SK-N-SH (cell line): Measurements from ENCODE around the gene SPECC1L. TPM values are rescaled to one million over a fixed set of nuclear protein-coding genes. Genes with fewer than 3 reads are reported as not detected.
A peak's percentile ranks its signal among the peaks of the same experiment; 100 is the strongest.

ENCODE experiments used
- CTCF ChIA-PET: fragments of 300-600, 350-600 bp; formaldehyde crosslinking; extraction: SDS; loops from one replicate; lab custom pipeline; 2021; lab: Yijun Ruan, JAX
- POLR2A ChIA-PET: fragments of 350-600 bp; sonication (Branson Sonifier 250); formaldehyde crosslinking; extraction: SDS; loops from one replicate; lab custom pipeline; 2020; ENCODE audit warnings: antibody characterized with exemption, inconsistent platforms; lab: Yijun Ruan, JAX
- DNase-seq: peaks from one replicate; pipeline ENCODE4 v3.0.0; 2012
- H2AFZ ChIP-seq: fragments of 200-600 bp; sonication (generic); 2 replicates; pipeline ENCODE4 v1.8.1; 2016; ENCODE audit warnings: antibody characterized with exemption, mild to moderate bottlenecking, low read depth
- H3F3A ChIP-seq: fragments of 200-600 bp; sonication (generic); replicated peaks from 2 replicates; pipeline ENCODE3; 2016; ENCODE audit warnings: antibody characterized with exemption, mild to moderate bottlenecking; ENCODE audit not compliant: insufficient read depth
- H3K27ac ChIP-seq, 2 experiments: fragments of 200-500 bp in 1 of 2; fragments of 200-600 bp in 1 of 2; sonication (Bioruptor generic) in 1 of 2; sonication (generic), shearing (Covaris generic) in 1 of 2; 2 replicates each; pipeline versions ENCODE4 v1.5.1 to v1.6.1; 2014 to 2016; ENCODE audit warnings: low read depth in 2 of 2, inconsistent platforms in 1 of 2, low read length in 1 of 2, mild to moderate bottlenecking in 1 of 2, mixed read lengths in 1 of 2
- H3K27me3 ChIP-seq: fragments of 200-600 bp; sonication (generic), shearing (Covaris generic); 2 replicates; pipeline ENCODE4 v1.6.1; 2016; ENCODE audit warnings: mixed run types; ENCODE audit not compliant: insufficient read depth
- H3K36me3 ChIP-seq, 2 experiments: fragments of 200-500 bp in 1 of 2; fragments of 200-600 bp in 1 of 2; sonication (Bioruptor generic) in 1 of 2; sonication (generic) in 1 of 2; replicated peaks in 1 of 2; 2 replicates each; pipeline versions ENCODE3 to v1.5.1; 2014 to 2016; ENCODE audit warnings: low read length in 1 of 2, mild to moderate bottlenecking in 1 of 2; ENCODE audit not compliant: insufficient read depth in 2 of 2, control insufficient read depth in 1 of 2
- H3K4me1 ChIP-seq, 2 experiments: fragments of 200-500 bp in 1 of 2; fragments of 200-600 bp in 1 of 2; sonication (Bioruptor generic) in 1 of 2; sonication (generic), shearing (Covaris generic) in 1 of 2; 2 replicates each; pipeline versions ENCODE4 v1.5.1 to v1.6.1; 2014 to 2016; ENCODE audit warnings: low read depth in 1 of 2, low read length in 1 of 2, mixed run types in 1 of 2; ENCODE audit not compliant: insufficient read depth in 2 of 2, control insufficient read depth in 1 of 2
- H3K4me2 ChIP-seq: fragments of 200-600 bp; sonication (generic), shearing (Covaris generic); 2 replicates; pipeline ENCODE4 v1.6.1; 2017; ENCODE audit warnings: mixed run types
- H3K4me3 ChIP-seq, 2 experiments: fragments of 200-500 bp in 1 of 2; fragments of 200-600 bp in 1 of 2; sonication (Bioruptor generic) in 1 of 2; sonication (generic), shearing (Covaris generic) in 1 of 2; 2 replicates each; pipeline versions ENCODE4 v1.5.1 to v1.8.1; 2014 to 2016; ENCODE audit warnings: low read depth in 2 of 2, inconsistent platforms in 1 of 2, low read length in 1 of 2, mild to moderate bottlenecking in 1 of 2, mixed read lengths in 1 of 2, moderate library complexity in 1 of 2
- H3K79me2 ChIP-seq: fragments of 200-600 bp; sonication (generic); 2 replicates; pipeline ENCODE4 v1.8.1; 2017; ENCODE audit warnings: mild to moderate bottlenecking; ENCODE audit not compliant: insufficient read depth
- H3K9ac ChIP-seq: fragments of 200-600 bp; sonication (generic); 2 replicates; pipeline ENCODE4 v1.6.1; 2017; ENCODE audit warnings: mixed run types
- H3K9me2 ChIP-seq: fragments of 200-600 bp; sonication (generic); 2 replicates; pipeline ENCODE4 v1.6.1; 2017; ENCODE audit warnings: mixed run types
- H3K9me3 ChIP-seq: fragments of 200-600 bp; sonication (generic); 2 replicates; pipeline ENCODE4 v1.6.1; 2017; ENCODE audit warnings: mixed run types, mild to moderate bottlenecking, moderate library complexity
- H4K20me1 ChIP-seq: fragments of 200-600 bp; sonication (generic); 2 replicates; pipeline ENCODE4 v1.6.1; 2017; ENCODE audit warnings: mild to moderate bottlenecking, mixed run types; ENCODE audit not compliant: insufficient read depth
- CHD2 ChIP-seq: fragments of 150-350 bp; IDR thresholded peaks from 2 replicates; pipeline ENCODE4 v1.6.1; 2018; ENCODE audit warnings: low read length; ENCODE audit not compliant: partially characterized antibody
- EZH2phosphoT487 ChIP-seq: fragments of 200-600 bp; sonication (generic); IDR thresholded peaks from 2 replicates; pipeline ENCODE4 v1.6.1; 2017; ENCODE audit warnings: low read depth, mixed run types, mild to moderate bottlenecking, antibody characterized with exemption, moderate library complexity, borderline replicate concordance
- FOXM1 ChIP-seq: IDR thresholded peaks from 2 replicates; pipeline ENCODE4 v1.4.0; 2012; ENCODE audit warnings: low read depth, mild to moderate bottlenecking
- JUND ChIP-seq: IDR thresholded peaks from 2 replicates; pipeline ENCODE4 v1.4.0; 2012
- MEF2A ChIP-seq: IDR thresholded peaks from 2 replicates; pipeline ENCODE4 v1.4.0; 2012; ENCODE audit warnings: low read depth, borderline replicate concordance
- MXI1 ChIP-seq: IDR thresholded peaks from 2 replicates; pipeline ENCODE4 v1.6.1; 2012; ENCODE audit warnings: mild to moderate bottlenecking, low read depth, low read length, improper control_type of control experiment
- POLR2AphosphoS5 ChIP-seq: IDR thresholded peaks from 2 replicates; pipeline ENCODE4 v1.6.1; 2012; ENCODE audit warnings: low read depth, low read length
- RAD21 ChIP-seq: IDR thresholded peaks from 2 replicates; pipeline ENCODE4 v1.6.1; 2012; ENCODE audit warnings: mild to moderate bottlenecking, low read length
- RCOR1 ChIP-seq: fragments of 150-350 bp; IDR thresholded peaks from 2 replicates; pipeline ENCODE4 v1.6.1; 2017; ENCODE audit warnings: antibody characterized with exemption, low read length
- SIN3A ChIP-seq: IDR thresholded peaks from 2 replicates; pipeline ENCODE4 v1.6.1; 2012; ENCODE audit warnings: low read depth, mild to moderate bottlenecking, low read length, moderate library complexity, borderline replicate concordance
- SMC3 ChIP-seq: IDR thresholded peaks from 2 replicates; pipeline ENCODE4 v1.6.1; 2012; ENCODE audit warnings: low read depth, low read length, improper control_type of control experiment
- TAF1 ChIP-seq: IDR thresholded peaks from 2 replicates; pipeline ENCODE4 v1.6.1; 2012; ENCODE audit warnings: low read depth, mild to moderate bottlenecking, low read length, moderate library complexity, borderline replicate concordance
- TEAD4 ChIP-seq: IDR thresholded peaks from 2 replicates; pipeline ENCODE4 v1.4.0; 2012; ENCODE audit warnings: mild to moderate bottlenecking, borderline replicate concordance; ENCODE audit not compliant: insufficient read depth
- YY1 ChIP-seq: IDR thresholded peaks from 2 replicates; pipeline ENCODE4 v1.4.0; 2012; ENCODE audit warnings: low read depth, mild to moderate bottlenecking
- WGBS: methylation state at CpG from one replicate; pipeline ENCODE4 v1.1.6; 2017; ENCODE audit warnings: low lambda C conversion rate; 5-methylcytosine and 5-hydroxymethylcytosine counted together
- polyA plus RNA-seq, 3 experiments: library from polyadenylated mRNA; depleted of rRNA; stranded (reverse); fragments of >200 nt; gene quantifications; 2 replicates each; pipeline ENCODE4 v1.2.3, GENCODE V29; 2012
- TF ChIP-seq, protein P1 (sequence below): IDR thresholded peaks from 2 replicates; pipeline ENCODE4 v1.6.1; 2012; ENCODE audit warnings: mild to moderate bottlenecking, low read depth, low read length, moderate library complexity
- TF ChIP-seq, protein P2 (sequence below): fragments of 200-600 bp; sonication (generic); IDR thresholded peaks from 2 replicates; pipeline ENCODE4 v1.6.1; 2017; ENCODE audit warnings: antibody characterized with exemption, mild to moderate bottlenecking, moderate library complexity
- TF ChIP-seq, protein P3 (sequence below): IDR thresholded peaks from 2 replicates; pipeline ENCODE4; 2012

The SPECC1L gene
- polyA plus RNA-seq, 1 of the 3 experiments (the other 2 are of a cell fraction), result 22.9 TPM

DNA sequence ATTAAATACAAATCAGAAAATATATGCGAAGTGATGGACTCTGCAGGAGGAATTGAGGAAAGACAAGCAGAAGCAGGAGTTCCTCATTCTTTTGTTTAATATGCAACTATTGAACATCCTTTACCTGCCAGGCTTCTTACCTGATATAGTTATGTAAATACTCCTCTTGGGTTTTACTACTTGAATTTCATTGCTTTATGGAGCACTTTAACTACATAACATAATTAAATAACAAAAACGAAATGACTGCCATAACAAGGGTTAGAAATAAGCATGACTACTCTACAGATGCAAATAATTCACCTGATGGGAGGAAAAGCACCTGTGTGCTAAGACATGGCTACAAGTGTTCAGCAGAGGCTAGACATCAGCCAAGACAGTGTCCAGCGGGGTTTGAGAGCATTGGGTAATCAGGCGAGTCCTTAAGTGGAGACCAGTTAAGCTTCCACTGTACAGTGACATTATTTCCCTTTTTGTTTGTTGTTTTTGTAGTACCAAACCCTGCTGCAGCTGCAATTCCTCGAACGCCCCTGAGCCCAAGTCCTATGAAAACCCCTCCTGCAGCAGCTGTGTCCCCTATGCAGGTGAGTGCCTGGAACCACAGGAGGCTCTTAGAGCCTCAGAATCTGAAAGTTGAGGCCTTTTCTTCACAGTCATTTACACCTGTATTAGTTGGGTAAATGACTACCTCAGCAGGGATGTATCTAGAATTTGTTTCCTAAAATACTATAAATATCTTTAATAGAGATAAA lies 67.4 kb downstream of the SPECC1L start:
- WGBS, result 93% methylated on average over 6 of the region's 6 CpGs
- CTCF ChIA-PET, result no interaction called here

DNA sequence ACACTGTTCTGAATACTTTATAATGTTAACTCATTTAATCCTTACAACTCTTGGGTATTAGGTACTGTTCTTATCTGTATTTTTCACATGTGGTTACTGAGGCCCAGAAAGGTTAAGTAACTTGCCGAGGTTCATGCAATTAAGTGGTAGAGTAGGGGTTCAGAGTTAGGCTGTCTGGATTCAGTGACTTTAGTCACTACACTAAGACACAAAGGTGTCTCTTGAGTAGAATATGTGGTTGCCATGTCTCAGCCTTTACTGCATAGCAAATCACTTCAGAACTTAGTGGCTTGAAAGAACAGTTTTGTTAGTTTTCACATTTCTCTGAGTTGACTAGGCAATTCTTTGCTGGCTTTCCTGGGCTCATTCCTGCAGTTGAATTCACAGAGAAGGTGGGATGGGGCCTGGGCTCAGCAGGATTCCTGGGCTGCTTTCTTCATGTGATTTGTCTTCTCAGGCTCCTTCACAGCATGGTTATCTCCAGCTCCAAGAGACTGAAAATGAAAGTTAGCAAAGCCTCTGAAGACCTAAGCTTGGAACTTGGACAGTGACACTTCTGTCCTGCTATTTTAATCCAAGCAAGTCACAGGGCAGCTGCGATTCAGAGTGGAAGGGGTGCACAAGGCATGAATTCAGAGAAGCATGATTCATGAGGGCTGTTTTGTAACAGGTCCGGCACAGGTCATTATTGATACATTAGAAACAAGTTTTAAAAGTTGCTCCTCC lies 68.3 kb downstream of the SPECC1L start:
- Histone ChIP-seq H3K4me1 (peaks cover 0 to 2% of the 10 kb centered on the region in 2 experiments; a peak in 2 of 4 replicates), H3K4me3 (no peak overlapping the region), H3K9me2 (no peaks in the 10 kb centered on the region), H3K27me3 (no peaks in the 10 kb centered on the region), H3K79me2 (peaks cover 60% of the 10 kb centered on the region), H3K36me3 (peaks cover 66 to 74% of the 10 kb centered on the region in 2 experiments), H3K27ac (peak overlapping the region in 1 of 2 experiments; percentile 5; a peak in 3 of 4 replicates), H3K9me3 (no peaks in the 10 kb centered on the region), H3F3A (peaks cover 7% of the 10 kb centered on the region), H3K4me2 (peak overlapping the region; percentile 49), H3K9ac (no peak overlapping the region), H4K20me1 (no peaks in the 10 kb centered on the region), H2AFZ (no peak overlapping the region)
- CTCF ChIA-PET, result no interaction called here
- POLR2A ChIA-PET, result no interaction called here
- no peak for DNase-seq
- 91% methylated on average over 3 of the region's 3 CpGs for WGBS
- no peak for TF ChIP-seq EZH2phosphoT487
- no peak for TF ChIP-seq RAD21
- no peak for TF ChIP-seq MEF2A
- no peak for TF ChIP-seq SIN3A
- no peak for TF ChIP-seq SMC3
- TF ChIP-seq, protein P1, sequence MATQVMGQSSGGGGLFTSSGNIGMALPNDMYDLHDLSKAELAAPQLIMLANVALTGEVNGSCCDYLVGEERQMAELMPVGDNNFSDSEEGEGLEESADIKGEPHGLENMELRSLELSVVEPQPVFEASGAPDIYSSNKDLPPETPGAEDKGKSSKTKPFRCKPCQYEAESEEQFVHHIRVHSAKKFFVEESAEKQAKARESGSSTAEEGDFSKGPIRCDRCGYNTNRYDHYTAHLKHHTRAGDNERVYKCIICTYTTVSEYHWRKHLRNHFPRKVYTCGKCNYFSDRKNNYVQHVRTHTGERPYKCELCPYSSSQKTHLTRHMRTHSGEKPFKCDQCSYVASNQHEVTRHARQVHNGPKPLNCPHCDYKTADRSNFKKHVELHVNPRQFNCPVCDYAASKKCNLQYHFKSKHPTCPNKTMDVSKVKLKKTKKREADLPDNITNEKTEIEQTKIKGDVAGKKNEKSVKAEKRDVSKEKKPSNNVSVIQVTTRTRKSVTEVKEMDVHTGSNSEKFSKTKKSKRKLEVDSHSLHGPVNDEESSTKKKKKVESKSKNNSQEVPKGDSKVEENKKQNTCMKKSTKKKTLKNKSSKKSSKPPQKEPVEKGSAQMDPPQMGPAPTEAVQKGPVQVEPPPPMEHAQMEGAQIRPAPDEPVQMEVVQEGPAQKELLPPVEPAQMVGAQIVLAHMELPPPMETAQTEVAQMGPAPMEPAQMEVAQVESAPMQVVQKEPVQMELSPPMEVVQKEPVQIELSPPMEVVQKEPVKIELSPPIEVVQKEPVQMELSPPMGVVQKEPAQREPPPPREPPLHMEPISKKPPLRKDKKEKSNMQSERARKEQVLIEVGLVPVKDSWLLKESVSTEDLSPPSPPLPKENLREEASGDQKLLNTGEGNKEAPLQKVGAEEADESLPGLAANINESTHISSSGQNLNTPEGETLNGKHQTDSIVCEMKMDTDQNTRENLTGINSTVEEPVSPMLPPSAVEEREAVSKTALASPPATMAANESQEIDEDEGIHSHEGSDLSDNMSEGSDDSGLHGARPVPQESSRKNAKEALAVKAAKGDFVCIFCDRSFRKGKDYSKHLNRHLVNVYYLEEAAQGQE, result no peak
- TF ChIP-seq TEAD4, result no peak
- no peak for TF ChIP-seq MXI1
- no peak for TF ChIP-seq POLR2AphosphoS5

More for the DNA sequence above, 67.4 kb downstream of the SPECC1L start:
- TF ChIP-seq RAD21 (no peak), MXI1 (no peak), EZH2phosphoT487 (no peak), YY1 (no peak), MEF2A (no peak), JUND (no peak), CHD2 (no peak), POLR2AphosphoS5 (no peak), FOXM1 (no peak), TAF1 (no peak), RCOR1 (no peak)
- TF ChIP-seq, protein P2, sequence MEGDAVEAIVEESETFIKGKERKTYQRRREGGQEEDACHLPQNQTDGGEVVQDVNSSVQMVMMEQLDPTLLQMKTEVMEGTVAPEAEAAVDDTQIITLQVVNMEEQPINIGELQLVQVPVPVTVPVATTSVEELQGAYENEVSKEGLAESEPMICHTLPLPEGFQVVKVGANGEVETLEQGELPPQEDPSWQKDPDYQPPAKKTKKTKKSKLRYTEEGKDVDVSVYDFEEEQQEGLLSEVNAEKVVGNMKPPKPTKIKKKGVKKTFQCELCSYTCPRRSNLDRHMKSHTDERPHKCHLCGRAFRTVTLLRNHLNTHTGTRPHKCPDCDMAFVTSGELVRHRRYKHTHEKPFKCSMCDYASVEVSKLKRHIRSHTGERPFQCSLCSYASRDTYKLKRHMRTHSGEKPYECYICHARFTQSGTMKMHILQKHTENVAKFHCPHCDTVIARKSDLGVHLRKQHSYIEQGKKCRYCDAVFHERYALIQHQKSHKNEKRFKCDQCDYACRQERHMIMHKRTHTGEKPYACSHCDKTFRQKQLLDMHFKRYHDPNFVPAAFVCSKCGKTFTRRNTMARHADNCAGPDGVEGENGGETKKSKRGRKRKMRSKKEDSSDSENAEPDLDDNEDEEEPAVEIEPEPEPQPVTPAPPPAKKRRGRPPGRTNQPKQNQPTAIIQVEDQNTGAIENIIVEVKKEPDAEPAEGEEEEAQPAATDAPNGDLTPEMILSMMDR, result no peak
- TF ChIP-seq, protein P3, sequence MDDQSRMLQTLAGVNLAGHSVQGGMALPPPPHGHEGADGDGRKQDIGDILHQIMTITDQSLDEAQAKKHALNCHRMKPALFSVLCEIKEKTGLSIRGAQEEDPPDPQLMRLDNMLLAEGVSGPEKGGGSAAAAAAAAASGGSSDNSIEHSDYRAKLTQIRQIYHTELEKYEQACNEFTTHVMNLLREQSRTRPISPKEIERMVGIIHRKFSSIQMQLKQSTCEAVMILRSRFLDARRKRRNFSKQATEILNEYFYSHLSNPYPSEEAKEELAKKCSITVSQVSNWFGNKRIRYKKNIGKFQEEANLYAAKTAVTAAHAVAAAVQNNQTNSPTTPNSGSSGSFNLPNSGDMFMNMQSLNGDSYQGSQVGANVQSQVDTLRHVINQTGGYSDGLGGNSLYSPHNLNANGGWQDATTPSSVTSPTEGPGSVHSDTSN, result no peak
- TF ChIP-seq, all 33 proteins: peak for 0
- Histone ChIP-seq H2AFZ (no peak overlapping the region), H3K9ac (no peak overlapping the region), H3K4me1 (peaks cover 0 to 2% of the 10 kb centered on the region in 2 experiments; a peak in 2 of 4 replicates), H3F3A (peaks cover 10% of the 10 kb centered on the region), H3K9me2 (no peaks in the 10 kb centered on the region), H3K27me3 (no peaks in the 10 kb centered on the region), H3K9me3 (no peaks in the 10 kb centered on the region), H3K4me2 (no peak overlapping the region), H3K79me2 (peaks cover 61% of the 10 kb centered on the region), H3K36me3 (peaks cover 65 to 68% of the 10 kb centered on the region in 2 experiments), H3K4me3 (no peak overlapping the region), H4K20me1 (no peaks in the 10 kb centered on the region), H3K27ac (no peak overlapping the region; a peak in 1 of 4 replicates)
- no peak for DNase-seq
- POLR2A ChIA-PET, result no interaction called here
